ENCODE data around the gene TEAD2.

Gene TEAD2

GRCh38 chr19:49393881-49394280, 31.7 kb upstream of the TEAD2 start:
- Histone ChIP-seq H4K20me1 (ENCODE audit: low read depth, low read length) (no peaks in the 10 kb centered on the region), H3K27me3 (ENCODE audit: low read length) (no peaks in the 10 kb centered on the region), H3K9me2 (replicated peaks; ENCODE audit: insufficient read depth, low read length) (no peaks in the 10 kb centered on the region), H3K4me2 (ENCODE audit: low read depth, low read length, poor library complexity, severe bottlenecking) (no peak overlapping the region), H3F3A (ENCODE audit: insufficient read depth) (peaks cover 4% of the 10 kb centered on the region; the same call in 1 of the 2 replicates), H3K4me3 (ENCODE audit: insufficient read depth, low read length, poor library complexity, severe bottlenecking) (no peak overlapping the region), H3K9me3 (ENCODE audit: insufficient read depth, low read length) (no peaks in the 10 kb centered on the region), H3K36me3 (ENCODE audit: low read length) (no peaks in the 10 kb centered on the region), H3K9ac (ENCODE audit: low read length) (no peak overlapping the region), H3K27ac (ENCODE audit: low read depth, low read length) (no peak overlapping the region), H3K79me2 (ENCODE audit: insufficient read depth, low read length) (no peaks in the 10 kb centered on the region), H2AFZ (ENCODE audit: low read depth, low read length, severe bottlenecking) (no peak overlapping the region)
- TF ChIP-seq EZH2phosphoT487 (conservative IDR thresholded peaks at IDR 0.05; ENCODE audit: low read length) (no peak), CTCF (IDR thresholded peaks at IDR 0.05; ENCODE audit: insufficient read depth, low read length, poor library complexity, severe bottlenecking) (no peak)

- Histone ChIP-seq H3K4me3 (ENCODE audit: insufficient read depth, low read length, poor library complexity, severe bottlenecking) (no peak overlapping the region), H4K20me1 (ENCODE audit: low read depth, low read length) (no peaks in the 10 kb centered on the region), H3K36me3 (ENCODE audit: low read length) (no peaks in the 10 kb centered on the region), H3K79me2 (ENCODE audit: insufficient read depth, low read length) (no peaks in the 10 kb centered on the region), H3K27me3 (ENCODE audit: low read length) (no peaks in the 10 kb centered on the region), H3K4me2 (ENCODE audit: low read depth, low read length, poor library complexity, severe bottlenecking) (no peak overlapping the region), H3K27ac (ENCODE audit: low read depth, low read length) (no peak overlapping the region), H3K9me2 (replicated peaks; ENCODE audit: insufficient read depth, low read length) (no peaks in the 10 kb centered on the region), H2AFZ (ENCODE audit: low read depth, low read length, severe bottlenecking) (no peak overlapping the region), H3K9ac (ENCODE audit: low read length) (no peak overlapping the region), H3F3A (ENCODE audit: insufficient read depth) (peaks cover 4% of the 10 kb centered on the region; the same call in 1 of the 2 replicates), H3K9me3 (ENCODE audit: insufficient read depth, low read length) (no peaks in the 10 kb centered on the region)
- TF ChIP-seq EZH2phosphoT487 (conservative IDR thresholded peaks at IDR 0.05; ENCODE audit: low read length): no peak
- peak; percentile 88 for TF ChIP-seq CTCF (IDR thresholded peaks at IDR 0.05; ENCODE audit: insufficient read depth, low read length, poor library complexity, severe bottlenecking)
Observed at GRCh38 chr19:49391581-49392399, 29.6 kb upstream of the TEAD2 start.

GRCh38 chr19:49390929-49391359, 28.7 kb upstream of the TEAD2 start:
- Histone ChIP-seq H3K36me3 (ENCODE audit: low read length) (no peaks in the 10 kb centered on the region), H3K9ac (ENCODE audit: low read length) (no peak overlapping the region), H3K27me3 (ENCODE audit: low read length) (no peaks in the 10 kb centered on the region), H3K27ac (ENCODE audit: low read depth, low read length) (no peak overlapping the region), H3K9me3 (ENCODE audit: insufficient read depth, low read length) (no peaks in the 10 kb centered on the region), H3K4me2 (ENCODE audit: low read depth, low read length, poor library complexity, severe bottlenecking) (no peak overlapping the region), H3K4me3 (ENCODE audit: insufficient read depth, low read length, poor library complexity, severe bottlenecking) (no peak overlapping the region), H3F3A (ENCODE audit: insufficient read depth) (peaks cover 4% of the 10 kb centered on the region; the same call in 1 of the 2 replicates), H4K20me1 (ENCODE audit: low read depth, low read length) (no peaks in the 10 kb centered on the region), H3K9me2 (replicated peaks; ENCODE audit: insufficient read depth, low read length) (no peaks in the 10 kb centered on the region), H3K79me2 (ENCODE audit: insufficient read depth, low read length) (no peaks in the 10 kb centered on the region), H2AFZ (ENCODE audit: low read depth, low read length, severe bottlenecking) (no peak overlapping the region)
- no peak for TF ChIP-seq EZH2phosphoT487 (conservative IDR thresholded peaks at IDR 0.05; ENCODE audit: low read length)
- no peak for TF ChIP-seq CTCF (IDR thresholded peaks at IDR 0.05; ENCODE audit: insufficient read depth, low read length, poor library complexity, severe bottlenecking)

All from SU-DHL-6 (cell line).